ENCODE measurements around the gene MYLK4. TPM values are rescaled to one million over a fixed set of nuclear protein-coding genes. Genes with fewer than 3 reads are reported as not detected.

MYLK4 gene
- polyA plus RNA-seq (2013, experiment 1 of 2), result 0.05 TPM
- polyA plus RNA-seq (2013, experiment 2 of 2), result 0.06 TPM

DNA sequence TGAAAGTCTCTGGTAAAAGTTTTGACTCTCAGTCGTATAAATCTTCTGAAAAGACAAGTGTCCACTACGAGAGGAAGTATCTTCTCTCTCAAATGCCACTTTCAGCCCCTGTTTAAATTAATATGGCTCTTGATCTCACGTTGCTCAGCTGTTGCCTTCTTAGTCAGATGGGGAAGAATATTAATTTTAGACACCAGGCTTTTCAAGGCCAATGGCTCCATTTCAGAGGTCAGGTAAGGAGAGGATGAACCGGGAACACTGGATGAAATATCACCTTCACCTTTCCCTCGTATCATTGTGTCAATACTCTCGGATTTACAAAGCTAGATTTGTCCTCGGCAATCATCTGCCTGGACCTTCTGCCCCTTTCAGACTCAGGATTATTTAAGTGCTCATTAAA lies at the start of gene MYLK4:
MYLK4 (minus strand) TSS at position 91 of the 400 bp plus-strand sequence. CDS start 1,628 bp downstream, outside the sequence.
- Histone ChIP-seq H3K27ac (ENCODE audit: low read depth, low read length) (no peak within 1 kb of the TSS), H3K4me1 (ENCODE audit: insufficient read depth, low read length) (peaks cover 17% of the 10 kb centered on the region; the same call in 1 of the 2 replicates), H3K9ac (ENCODE audit: low read depth, low read length) (no peak within 1 kb of the TSS), H3K27me3 (ENCODE audit: insufficient read depth, low read length) (no peaks in the 10 kb centered on the region), H3K9me3 (ENCODE audit: insufficient read depth, low read depth, low read length) (no peaks in the 10 kb centered on the region), H3K4me3 (ENCODE audit: low read length) (no peak within 1 kb of the TSS), H3K36me3 (ENCODE audit: insufficient read depth, low read length) (no peaks in the 10 kb centered on the region)
- WGBS, result 89% methylated on average over 7 of the region's 7 CpGs

DNA sequence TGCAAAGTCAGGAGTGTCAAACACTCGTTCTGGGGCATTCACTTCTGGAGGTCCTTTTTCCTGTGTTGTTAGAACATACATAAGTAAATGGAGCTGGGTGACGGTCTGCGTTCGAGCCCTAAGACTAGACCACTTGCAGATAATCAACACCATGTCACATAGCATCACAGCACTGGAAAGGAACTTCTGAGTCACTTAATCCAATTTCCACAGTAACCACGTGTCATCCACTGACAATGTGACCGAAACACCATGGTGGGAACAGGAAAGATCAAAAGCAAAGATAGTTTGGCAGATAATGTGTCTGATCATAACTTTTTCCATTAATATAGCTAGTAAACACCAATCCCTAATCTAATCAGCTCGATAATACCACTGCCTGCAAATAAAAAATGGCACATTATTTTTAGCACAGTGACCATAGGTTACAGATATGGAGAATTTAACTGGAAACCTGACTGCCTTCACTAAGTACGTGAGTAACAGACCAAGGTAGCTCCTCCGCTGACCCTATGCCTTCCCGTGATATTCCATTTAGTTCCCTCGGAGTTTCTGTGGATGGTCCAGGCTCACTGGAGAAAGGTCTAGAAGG lies 49.3 kb upstream of the MYLK4 start:
- no peak overlapping the region for H3K27ac ChIP-seq (ENCODE audit: low read depth, low read length)
- H3K4me1 ChIP-seq (ENCODE audit: insufficient read depth, low read length), result no peaks in the 10 kb centered on the region
- 92% methylated on average over 11 of the region's 11 CpGs for WGBS
- no peak overlapping the region for H3K9ac ChIP-seq (ENCODE audit: low read depth, low read length)
- no peaks in the 10 kb centered on the region for H3K27me3 ChIP-seq (ENCODE audit: insufficient read depth, low read length)
- H3K9me3 ChIP-seq (ENCODE audit: insufficient read depth, low read depth, low read length), result no peaks in the 10 kb centered on the region
- H3K36me3 ChIP-seq (ENCODE audit: insufficient read depth, low read length), result no peaks in the 10 kb centered on the region
- no peak overlapping the region for H3K4me3 ChIP-seq (ENCODE audit: low read length)

- H3K9ac ChIP-seq (ENCODE audit: low read depth, low read length), result no peak overlapping the region
- 87% methylated on average over 11 of the region's 11 CpGs for WGBS
- H3K4me1 ChIP-seq (ENCODE audit: insufficient read depth, low read length), result no peaks in the 10 kb centered on the region
- H3K9me3 ChIP-seq (ENCODE audit: insufficient read depth, low read depth, low read length), result no peaks in the 10 kb centered on the region
- H3K27me3 ChIP-seq (ENCODE audit: insufficient read depth, low read length), result no peaks in the 10 kb centered on the region
- no peaks in the 10 kb centered on the region for H3K36me3 ChIP-seq (ENCODE audit: insufficient read depth, low read length)
- H3K4me3 ChIP-seq (ENCODE audit: low read length), result no peak overlapping the region
- no peak overlapping the region for H3K27ac ChIP-seq (ENCODE audit: low read depth, low read length)
Measured at GRCh38 chr6:2798586-2799134, 47.9 kb upstream of the MYLK4 start.

DNA sequence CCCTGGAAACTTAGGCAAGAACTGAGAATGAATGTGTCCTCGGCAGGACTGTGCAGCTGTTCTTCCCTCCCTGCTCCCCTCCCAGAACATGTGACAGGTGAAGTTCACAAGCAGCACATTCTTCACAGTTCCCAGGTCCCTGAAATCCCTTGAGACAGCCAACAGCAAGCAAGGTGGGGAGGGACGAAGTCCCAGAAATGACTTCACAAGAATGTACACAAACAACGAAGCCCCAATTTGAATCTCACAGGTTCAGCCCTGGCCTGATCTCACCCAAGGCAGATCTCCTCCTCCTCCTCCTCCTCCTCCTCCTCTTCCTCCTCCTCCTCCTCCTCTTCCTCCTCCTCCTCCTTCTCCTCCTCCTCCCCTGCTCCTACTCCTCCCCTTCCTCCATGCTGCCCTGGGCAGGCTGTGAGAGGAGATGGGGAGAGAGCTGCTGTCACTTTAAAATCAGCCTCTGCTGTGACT lies 46.9 kb upstream of the MYLK4 start:
- no peak overlapping the region for H3K4me3 ChIP-seq (ENCODE audit: low read length)
- no peaks in the 10 kb centered on the region for H3K9me3 ChIP-seq (ENCODE audit: insufficient read depth, low read depth, low read length)
- H3K4me1 ChIP-seq (ENCODE audit: insufficient read depth, low read length), result no peaks in the 10 kb centered on the region
- 83% methylated on average over 3 of the region's 3 CpGs for WGBS
- H3K36me3 ChIP-seq (ENCODE audit: insufficient read depth, low read length), result no peaks in the 10 kb centered on the region
- H3K27me3 ChIP-seq (ENCODE audit: insufficient read depth, low read length), result no peaks in the 10 kb centered on the region
- no peak overlapping the region for H3K27ac ChIP-seq (ENCODE audit: low read depth, low read length)
- H3K9ac ChIP-seq (ENCODE audit: low read depth, low read length), result no peak overlapping the region

- Histone ChIP-seq H3K36me3 (ENCODE audit: insufficient read depth, low read length) (no peaks in the 10 kb centered on the region), H3K4me3 (ENCODE audit: low read length) (no peak overlapping the region), H3K9me3 (ENCODE audit: insufficient read depth, low read depth, low read length) (no peaks in the 10 kb centered on the region), H3K27ac (ENCODE audit: low read depth, low read length) (no peak overlapping the region), H3K4me1 (ENCODE audit: insufficient read depth, low read length) (no peaks in the 10 kb centered on the region), H3K9ac (ENCODE audit: low read depth, low read length) (no peak overlapping the region), H3K27me3 (ENCODE audit: insufficient read depth, low read length) (no peaks in the 10 kb centered on the region)
- 77% methylated on average over 6 of the region's 6 CpGs for WGBS
Measured at GRCh38 chr6:2796861-2797260, 46.1 kb upstream of the MYLK4 start.

DNA sequence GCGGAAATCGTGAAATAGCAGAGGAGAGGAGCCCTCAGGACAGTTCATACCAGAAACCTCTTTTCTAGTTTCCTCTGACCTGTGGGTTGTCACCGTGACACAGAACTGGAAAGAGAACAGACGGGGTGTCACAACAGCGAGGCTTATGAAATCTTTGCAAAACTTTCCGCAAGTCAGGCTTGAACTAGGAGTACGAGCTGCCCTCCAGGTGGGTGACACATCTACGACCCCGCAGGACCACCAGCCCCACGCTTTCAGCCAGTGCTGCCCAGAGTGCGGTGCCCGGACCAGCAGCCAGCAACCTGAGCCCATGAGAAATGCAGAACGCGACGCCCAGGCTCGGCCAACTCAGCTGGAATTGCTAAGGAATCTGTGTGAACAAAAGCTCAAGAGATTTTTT lies 45.2 kb upstream of the MYLK4 start:
- peaks cover 2% of the 10 kb centered on the region for H3K4me1 ChIP-seq (ENCODE audit: insufficient read depth, low read length)
- no peaks in the 10 kb centered on the region for H3K9me3 ChIP-seq (ENCODE audit: insufficient read depth, low read depth, low read length)
- H3K4me3 ChIP-seq (ENCODE audit: low read length), result no peak overlapping the region
- no peaks in the 10 kb centered on the region for H3K36me3 ChIP-seq (ENCODE audit: insufficient read depth, low read length)
- 94% methylated on average over 16 of the region's 16 CpGs for WGBS
- H3K27me3 ChIP-seq (ENCODE audit: insufficient read depth, low read length), result no peaks in the 10 kb centered on the region
- no peak overlapping the region for H3K27ac ChIP-seq (ENCODE audit: low read depth, low read length)
- no peak overlapping the region for H3K9ac ChIP-seq (ENCODE audit: low read depth, low read length)

DNA sequence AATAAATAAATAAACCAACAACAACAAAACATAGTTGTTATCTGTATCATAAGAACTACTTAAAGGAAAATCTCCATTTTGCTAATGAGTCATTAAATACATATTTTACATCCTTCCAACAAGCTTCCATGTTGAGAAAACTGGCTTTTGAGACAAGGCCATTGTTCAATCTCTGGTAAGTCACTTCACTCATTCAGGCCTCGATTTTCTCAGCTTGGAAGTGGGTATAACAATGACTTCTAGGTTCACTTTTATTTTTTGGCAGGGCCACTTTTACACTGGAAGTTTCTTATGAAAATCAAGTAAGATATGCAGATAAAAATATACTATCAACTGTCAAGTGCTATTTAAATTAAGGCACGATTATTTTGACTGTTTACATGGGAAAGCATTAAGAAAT lies 44.4 kb upstream of the MYLK4 start:
- peaks cover 5% of the 10 kb centered on the region for H3K4me1 ChIP-seq (ENCODE audit: insufficient read depth, low read length)
- no peak overlapping the region for H3K4me3 ChIP-seq (ENCODE audit: low read length)
- H3K9ac ChIP-seq (ENCODE audit: low read depth, low read length), result no peak overlapping the region
- H3K36me3 ChIP-seq (ENCODE audit: insufficient read depth, low read length), result no peaks in the 10 kb centered on the region
- 97% methylated on average over 2 of the region's 2 CpGs for WGBS
- H3K27ac ChIP-seq (ENCODE audit: low read depth, low read length), result no peak overlapping the region
- no peaks in the 10 kb centered on the region for H3K27me3 ChIP-seq (ENCODE audit: insufficient read depth, low read length)
- H3K9me3 ChIP-seq (ENCODE audit: insufficient read depth, low read depth, low read length), result no peaks in the 10 kb centered on the region

- Histone ChIP-seq H3K36me3 (ENCODE audit: insufficient read depth, low read length) (no peaks in the 10 kb centered on the region), H3K27me3 (ENCODE audit: insufficient read depth, low read length) (no peaks in the 10 kb centered on the region), H3K27ac (ENCODE audit: low read depth, low read length) (no peak overlapping the region), H3K4me1 (ENCODE audit: insufficient read depth, low read length) (peaks cover 5% of the 10 kb centered on the region), H3K9ac (ENCODE audit: low read depth, low read length) (no peak overlapping the region), H3K4me3 (ENCODE audit: low read length) (no peak overlapping the region), H3K9me3 (ENCODE audit: insufficient read depth, low read depth, low read length) (no peaks in the 10 kb centered on the region)
- 92% methylated on average over 5 of the region's 5 CpGs for WGBS
Measured at GRCh38 chr6:2794171-2794730, 43.5 kb upstream of the MYLK4 start.

DNA sequence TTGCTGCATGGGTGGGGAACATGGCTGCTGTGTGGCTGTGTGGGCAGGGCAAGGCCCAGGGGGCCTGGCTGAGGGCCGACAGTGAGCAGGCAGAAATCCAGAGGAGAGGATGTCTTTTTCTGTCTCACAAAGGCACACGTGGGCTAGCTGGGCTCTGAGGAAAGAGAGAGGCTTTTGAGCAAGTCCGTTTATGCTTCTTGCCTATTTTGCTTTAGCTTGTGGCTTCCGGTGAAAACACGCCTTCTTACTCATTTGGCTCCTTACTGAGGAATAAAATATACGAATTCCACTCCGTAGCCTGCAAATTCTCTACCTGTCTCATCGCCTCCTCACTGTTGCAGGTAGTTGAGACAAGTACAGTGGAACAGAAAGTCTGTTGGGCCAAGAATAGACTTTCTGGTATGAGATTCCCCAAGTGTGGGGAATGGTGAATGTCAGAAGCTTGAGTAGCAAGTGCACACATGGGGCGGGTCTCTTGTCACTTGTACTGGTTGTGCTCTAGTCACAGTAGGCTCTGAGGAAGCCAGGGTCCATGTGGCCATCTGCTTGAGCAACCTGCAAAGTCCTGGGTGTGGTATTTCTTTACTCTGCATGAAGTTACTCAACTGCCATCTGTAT lies 42.9 kb upstream of the MYLK4 start:
- no peaks in the 10 kb centered on the region for H3K27me3 ChIP-seq (ENCODE audit: insufficient read depth, low read length)
- no peak overlapping the region; the same call in 1 of the 2 replicates for H3K9ac ChIP-seq (ENCODE audit: low read depth, low read length)
- peaks cover 5% of the 10 kb centered on the region for H3K4me1 ChIP-seq (ENCODE audit: insufficient read depth, low read length)
- WGBS, result 83% methylated on average over 9 of the region's 9 CpGs
- no peak overlapping the region for H3K4me3 ChIP-seq (ENCODE audit: low read length)
- H3K36me3 ChIP-seq (ENCODE audit: insufficient read depth, low read length), result no peaks in the 10 kb centered on the region
- no peaks in the 10 kb centered on the region for H3K9me3 ChIP-seq (ENCODE audit: insufficient read depth, low read depth, low read length)
- no peak overlapping the region for H3K27ac ChIP-seq (ENCODE audit: low read depth, low read length)

DNA sequence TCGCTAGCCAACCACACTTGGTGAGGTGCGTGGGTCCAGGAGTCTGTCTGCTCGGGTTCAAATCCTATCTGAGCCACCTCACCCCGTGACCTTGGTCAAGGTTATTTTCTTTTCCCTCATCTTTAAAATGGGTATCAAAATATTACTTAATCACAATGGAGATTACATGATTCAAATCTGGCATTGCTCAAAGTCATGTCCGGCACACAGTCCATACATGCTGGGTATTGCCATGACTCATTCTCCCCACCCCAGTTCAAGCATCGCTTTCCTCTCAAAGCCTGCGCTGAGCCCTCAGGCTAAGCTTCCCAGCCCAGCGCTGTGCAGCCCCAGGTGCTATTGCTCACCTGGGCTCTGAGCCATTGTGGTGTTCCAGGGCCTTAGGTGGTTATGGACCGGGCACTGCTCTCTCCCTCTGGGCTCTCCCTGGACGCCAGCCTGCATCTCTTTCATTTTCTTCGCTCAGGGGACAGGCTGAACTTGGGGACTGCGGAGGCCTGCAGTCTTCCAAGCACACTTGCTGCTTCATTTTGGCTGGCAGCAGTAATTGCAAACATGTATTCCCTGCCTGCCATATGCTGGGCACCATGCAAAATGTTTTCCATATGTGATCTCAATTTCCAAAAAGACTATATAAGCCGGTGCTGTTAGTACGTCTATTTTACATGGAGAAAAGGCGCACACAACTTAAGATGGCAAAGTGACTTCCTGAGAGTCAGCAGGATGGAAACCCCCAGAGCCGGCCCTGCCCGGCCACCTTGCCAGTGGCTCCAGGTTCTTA lies 41.8 kb upstream of the MYLK4 start:
- WGBS, result 95% methylated on average over 17 of the region's 17 CpGs
- H3K4me3 ChIP-seq (ENCODE audit: low read length), result no peak overlapping the region
- no peak overlapping the region for H3K9ac ChIP-seq (ENCODE audit: low read depth, low read length)
- no peak overlapping the region for H3K27ac ChIP-seq (ENCODE audit: low read depth, low read length)
- H3K9me3 ChIP-seq (ENCODE audit: insufficient read depth, low read depth, low read length), result no peaks in the 10 kb centered on the region
- H3K36me3 ChIP-seq (ENCODE audit: insufficient read depth, low read length), result peaks cover 2% of the 10 kb centered on the region; the same call in 1 of the 2 replicates
- H3K27me3 ChIP-seq (ENCODE audit: insufficient read depth, low read length), result no peaks in the 10 kb centered on the region
- H3K4me1 ChIP-seq (ENCODE audit: insufficient read depth, low read length), result peaks cover 5% of the 10 kb centered on the region
